Astrocyte of the cerebellum (primary cell): ENCODE measurements around the gene CHST3.

Experiments used
- DNase-seq: peaks from one replicate; pipeline ENCODE4 v3.0.0-alpha.2; 2011; ENCODE audit warnings: low read depth
- H3K4me3 ChIP-seq: 2 replicates; pipeline ENCODE4 v1.5.1; 2011; ENCODE audit warnings: mild to moderate bottlenecking, low read depth, low read length, moderate library complexity
- in situ Hi-C: cut with HindIII; loops from 2 replicates; pipeline ENCODE4 v1.10.0; 2017; ENCODE audit warnings: low sequenced_read_pairs
- TF ChIP-seq, protein P1 (sequence below): IDR thresholded peaks from 2 replicates; pipeline ENCODE4 v1.5.1; 2012; ENCODE audit warnings: low read length, low read depth, moderate library complexity, mild to moderate bottlenecking; ENCODE audit errors: missing control alignments

Gene CHST3

GRCh38 chr10:72038458-72039001 is 74.3 kb downstream of the CHST3 start:
- TF ChIP-seq, protein P1, sequence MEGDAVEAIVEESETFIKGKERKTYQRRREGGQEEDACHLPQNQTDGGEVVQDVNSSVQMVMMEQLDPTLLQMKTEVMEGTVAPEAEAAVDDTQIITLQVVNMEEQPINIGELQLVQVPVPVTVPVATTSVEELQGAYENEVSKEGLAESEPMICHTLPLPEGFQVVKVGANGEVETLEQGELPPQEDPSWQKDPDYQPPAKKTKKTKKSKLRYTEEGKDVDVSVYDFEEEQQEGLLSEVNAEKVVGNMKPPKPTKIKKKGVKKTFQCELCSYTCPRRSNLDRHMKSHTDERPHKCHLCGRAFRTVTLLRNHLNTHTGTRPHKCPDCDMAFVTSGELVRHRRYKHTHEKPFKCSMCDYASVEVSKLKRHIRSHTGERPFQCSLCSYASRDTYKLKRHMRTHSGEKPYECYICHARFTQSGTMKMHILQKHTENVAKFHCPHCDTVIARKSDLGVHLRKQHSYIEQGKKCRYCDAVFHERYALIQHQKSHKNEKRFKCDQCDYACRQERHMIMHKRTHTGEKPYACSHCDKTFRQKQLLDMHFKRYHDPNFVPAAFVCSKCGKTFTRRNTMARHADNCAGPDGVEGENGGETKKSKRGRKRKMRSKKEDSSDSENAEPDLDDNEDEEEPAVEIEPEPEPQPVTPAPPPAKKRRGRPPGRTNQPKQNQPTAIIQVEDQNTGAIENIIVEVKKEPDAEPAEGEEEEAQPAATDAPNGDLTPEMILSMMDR: no peak
- no peak overlapping the region for H3K4me3 ChIP-seq
- DNase-seq: no peak
- in situ Hi-C loops: no loop called here

DNA sequence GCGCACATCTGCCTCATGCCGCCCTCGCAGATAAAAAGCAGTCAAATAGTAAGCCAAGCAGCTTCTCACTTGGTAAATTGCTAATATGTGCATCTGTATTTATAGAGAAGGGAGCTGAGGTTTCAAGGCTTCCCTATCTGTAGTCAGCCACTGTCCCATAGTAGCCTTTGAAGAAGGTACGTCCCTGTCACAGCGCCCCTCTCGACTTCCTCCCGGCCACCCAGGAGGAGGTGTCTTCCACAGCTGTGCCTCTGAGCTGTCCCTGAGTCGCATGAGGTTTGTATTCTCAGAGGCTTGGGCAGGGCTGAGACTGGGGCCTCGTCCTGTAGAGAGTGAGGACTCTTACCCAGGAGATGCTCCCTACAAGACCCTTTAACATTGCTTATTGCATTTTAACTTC is 75.2 kb downstream of the CHST3 start:
- no peak for DNase-seq
- TF ChIP-seq, protein P1: no peak
- in situ Hi-C loops: no loop called here
- no peak overlapping the region for H3K4me3 ChIP-seq

GRCh38 chr10:72041491-72041890 is 77.3 kb downstream of the CHST3 start:
- TF ChIP-seq, protein P1: no peak
- H3K4me3 ChIP-seq: no peak overlapping the region
- in situ Hi-C loops: no loop called here
- DNase-seq: no peak

GRCh38 chr10:72043016-72043834 is 79.0 kb downstream of the CHST3 start:
- no peak overlapping the region for H3K4me3 ChIP-seq
- in situ Hi-C loops: no loop called here
- DNase-seq: no peak
- TF ChIP-seq, protein P1: no peak

GRCh38 chr10:72044417-72045041 is 80.3 kb downstream of the CHST3 start:
- TF ChIP-seq, protein P1: peak; percentile 53
- in situ Hi-C loops: no loop called here
- H3K4me3 ChIP-seq: no peak overlapping the region
- DNase-seq: no peak

GRCh38 chr10:72045586-72045985 is 81.4 kb downstream of the CHST3 start:
- no peak overlapping the region for H3K4me3 ChIP-seq
- TF ChIP-seq, protein P1: no peak
- peak; percentile 13 for DNase-seq
- in situ Hi-C loops: no loop called here
